LNCAP (cell line): ENCODE results near the gene FBXO8.

ENCODE experiments used
- TF ChIP-seq, protein P1 (sequence below): fragments of 450-650 bp; IDR thresholded peaks from 2 replicates; pipeline ENCODE4 v1.5.1; 2017; ENCODE audit warnings: mild to moderate bottlenecking

Gene FBXO8

GRCh38 chr4:174198828-174199227 lies 84.6 kb downstream of the FBXO8 start:
- TF ChIP-seq, protein P1, sequence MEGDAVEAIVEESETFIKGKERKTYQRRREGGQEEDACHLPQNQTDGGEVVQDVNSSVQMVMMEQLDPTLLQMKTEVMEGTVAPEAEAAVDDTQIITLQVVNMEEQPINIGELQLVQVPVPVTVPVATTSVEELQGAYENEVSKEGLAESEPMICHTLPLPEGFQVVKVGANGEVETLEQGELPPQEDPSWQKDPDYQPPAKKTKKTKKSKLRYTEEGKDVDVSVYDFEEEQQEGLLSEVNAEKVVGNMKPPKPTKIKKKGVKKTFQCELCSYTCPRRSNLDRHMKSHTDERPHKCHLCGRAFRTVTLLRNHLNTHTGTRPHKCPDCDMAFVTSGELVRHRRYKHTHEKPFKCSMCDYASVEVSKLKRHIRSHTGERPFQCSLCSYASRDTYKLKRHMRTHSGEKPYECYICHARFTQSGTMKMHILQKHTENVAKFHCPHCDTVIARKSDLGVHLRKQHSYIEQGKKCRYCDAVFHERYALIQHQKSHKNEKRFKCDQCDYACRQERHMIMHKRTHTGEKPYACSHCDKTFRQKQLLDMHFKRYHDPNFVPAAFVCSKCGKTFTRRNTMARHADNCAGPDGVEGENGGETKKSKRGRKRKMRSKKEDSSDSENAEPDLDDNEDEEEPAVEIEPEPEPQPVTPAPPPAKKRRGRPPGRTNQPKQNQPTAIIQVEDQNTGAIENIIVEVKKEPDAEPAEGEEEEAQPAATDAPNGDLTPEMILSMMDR = no peak

GRCh38 chr4:174198396-174198795 lies 85.1 kb downstream of the FBXO8 start:
- TF ChIP-seq, protein P1 = no peak

DNA sequence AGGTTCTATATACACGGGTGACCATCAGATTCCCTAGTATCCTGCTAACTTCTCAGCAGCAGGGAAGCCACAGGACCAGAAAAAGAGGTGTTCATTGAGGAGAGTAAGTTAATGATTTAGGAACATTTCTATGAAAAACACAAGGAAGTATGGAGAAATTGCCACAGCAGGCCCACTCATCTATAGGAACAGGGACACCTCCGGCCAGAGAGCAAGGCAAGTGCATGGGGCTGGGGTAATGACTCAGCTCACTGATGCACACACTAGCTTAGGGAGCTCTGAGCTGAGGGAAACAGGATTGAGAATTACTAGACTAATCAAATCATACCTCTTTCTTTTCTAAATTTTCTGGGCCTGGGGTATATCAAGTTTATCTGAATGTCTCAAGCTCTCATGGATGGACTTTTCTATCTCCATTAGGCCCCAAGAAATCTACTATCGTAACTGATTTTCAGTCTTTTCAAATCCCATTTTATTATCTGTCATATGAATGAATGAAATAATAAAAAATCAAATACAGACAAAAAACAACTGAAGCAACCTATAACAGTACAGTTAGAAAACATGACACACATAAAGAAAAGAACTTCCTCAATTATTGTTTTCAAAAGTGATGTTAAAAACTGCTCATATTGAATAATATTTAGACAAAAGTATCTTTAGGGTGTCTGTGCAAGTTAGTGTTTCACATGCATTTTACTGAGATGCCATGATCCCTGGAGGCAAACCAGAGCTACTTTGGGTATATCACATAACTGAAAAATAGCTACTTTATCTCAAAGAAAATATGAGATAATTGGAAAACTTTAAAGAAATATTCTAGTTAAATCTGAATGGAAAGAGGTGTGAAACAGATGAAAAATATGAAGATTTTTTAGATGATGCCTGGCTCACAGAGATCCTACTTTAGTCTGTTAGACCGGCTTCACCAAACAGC lies 89.8 kb downstream of the FBXO8 start:
- TF ChIP-seq, protein P1 = no peak

GRCh38 chr4:174192943-174193342 lies 90.5 kb downstream of the FBXO8 start:
- TF ChIP-seq, protein P1 = no peak

DNA sequence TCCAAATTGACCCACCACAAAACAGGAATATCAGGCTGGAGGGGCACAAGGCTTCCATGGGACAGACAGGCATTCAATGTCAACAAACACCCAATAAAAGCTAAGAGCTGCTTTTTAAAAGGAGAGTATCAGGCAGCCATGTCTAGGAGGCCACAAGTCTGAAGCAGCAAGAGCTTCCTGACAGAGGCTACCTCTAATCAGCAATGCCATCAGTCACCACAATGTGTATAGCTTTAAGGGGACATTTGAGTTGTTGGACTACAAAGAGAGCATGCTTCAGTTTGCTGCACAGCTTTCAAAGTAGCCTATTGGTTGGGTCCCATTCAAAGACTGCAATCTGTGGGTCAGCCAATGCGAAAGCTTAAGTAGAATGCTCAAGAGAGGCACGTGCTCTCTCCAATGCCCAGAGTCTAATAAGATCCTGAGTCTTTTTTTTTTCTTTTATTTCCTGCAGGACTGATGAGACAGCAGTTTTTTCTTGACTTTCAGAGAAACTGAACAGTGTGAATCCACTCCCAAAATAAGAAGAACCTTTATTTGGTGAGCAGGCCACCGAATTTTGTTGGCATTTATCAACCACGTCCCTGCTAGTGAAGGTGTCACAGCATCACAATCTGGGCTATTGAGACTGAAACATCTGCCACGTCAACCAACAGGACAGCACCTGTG lies 92.5 kb downstream of the FBXO8 start:
- TF ChIP-seq, protein P1 = no peak

DNA sequence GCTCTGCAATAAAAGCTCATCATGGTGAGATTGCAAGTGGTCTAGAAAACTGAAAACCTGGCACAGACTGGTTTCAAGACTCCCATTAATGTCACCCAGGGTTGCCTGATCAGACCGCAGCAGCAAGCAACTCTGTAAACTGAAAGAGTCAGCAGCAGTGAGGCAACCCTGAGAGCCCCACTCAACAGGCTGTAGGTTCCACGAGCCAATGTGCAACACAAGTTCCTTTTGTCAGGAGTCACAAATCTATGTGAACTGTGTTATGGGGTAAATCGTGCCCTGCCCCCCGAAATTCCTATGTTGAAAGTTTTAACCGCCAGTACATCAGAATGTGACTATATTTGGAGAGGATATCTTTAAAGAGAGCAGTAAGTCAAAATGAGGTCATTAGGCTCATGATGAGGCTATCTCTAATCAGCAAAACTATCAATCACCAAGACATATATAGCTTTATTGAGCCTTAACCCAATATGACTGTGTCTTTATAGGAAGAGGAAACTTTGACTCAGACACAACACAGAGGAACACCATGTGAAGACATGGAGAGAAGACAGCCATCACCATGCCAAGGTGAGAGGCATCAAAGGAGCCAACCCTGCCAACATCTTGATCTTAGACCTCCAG lies 94.0 kb downstream of the FBXO8 start:
- TF ChIP-seq, protein P1 = no peak
